ENCODE data around the gene GATA6.
A peak's percentile ranks its signal among the peaks of the same experiment; 100 is the strongest.
"Not testable (repeated sequence)": the region's sequence is repeated elsewhere in the genome, so short reads cannot be mapped to it uniquely, and the experiment has no call there.

GATA6 gene

DNA sequence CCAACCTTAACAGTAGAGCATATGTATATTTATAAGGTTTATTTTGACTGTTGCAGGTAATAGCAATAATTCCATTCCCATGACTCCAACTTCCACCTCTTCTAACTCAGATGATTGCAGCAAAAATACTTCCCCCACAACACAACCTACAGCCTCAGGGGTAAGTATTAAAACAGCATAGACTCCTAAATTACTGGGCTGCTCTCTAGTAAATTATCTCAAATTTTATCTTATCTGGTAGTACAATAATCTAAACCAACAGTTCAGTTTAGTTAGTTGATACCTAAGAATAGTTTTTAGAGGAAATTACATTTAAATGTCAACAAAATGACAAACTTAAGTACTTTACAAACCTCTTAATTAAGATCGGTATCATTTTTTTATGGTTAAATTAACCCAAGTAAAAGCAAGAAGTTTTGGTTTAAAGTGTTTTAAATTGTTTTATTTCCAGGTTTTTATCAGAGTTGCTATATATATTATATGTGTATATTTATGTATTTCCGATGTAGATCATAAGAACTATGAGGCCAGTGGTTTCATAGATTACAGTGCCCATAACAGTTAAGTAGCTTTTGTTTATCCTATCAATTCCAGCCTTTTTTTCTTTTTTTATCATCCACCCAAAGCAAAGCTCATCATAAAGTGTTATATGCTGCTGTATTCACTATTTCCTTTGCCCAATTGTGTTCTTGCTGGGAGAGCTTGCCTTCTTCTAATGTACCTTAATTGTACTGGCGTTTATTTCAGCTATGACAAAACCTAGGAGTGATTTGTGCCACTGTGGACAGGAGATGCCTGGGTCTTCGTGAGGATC is 13.7 kb downstream of the GATA6 start:
- DNase-seq (ENCODE audit: low read depth): no peak

DNA sequence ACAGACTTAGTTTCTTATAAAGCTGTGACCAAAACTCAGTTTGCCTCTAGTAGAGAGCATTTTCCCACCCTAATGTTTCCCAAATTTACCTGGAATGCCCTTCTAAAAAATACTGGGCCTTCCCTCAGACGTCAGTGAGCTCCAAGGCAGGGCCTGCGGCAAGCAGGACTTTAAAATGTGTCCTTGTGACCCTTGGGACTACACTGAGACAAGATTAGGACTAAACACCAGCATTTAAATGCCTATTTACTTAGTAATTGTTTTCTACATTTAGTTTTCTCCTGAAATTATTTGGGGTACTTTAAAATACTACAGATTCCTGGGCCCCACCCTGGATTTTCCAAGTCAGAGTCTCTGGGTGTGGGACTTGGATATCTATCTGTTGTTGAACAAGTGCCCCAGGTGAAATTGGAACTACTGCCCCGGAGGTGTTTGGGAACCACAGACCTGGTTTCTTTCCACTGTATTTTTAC is 14.3 kb downstream of the GATA6 start:
- no peak for DNase-seq (ENCODE audit: low read depth)

DNA sequence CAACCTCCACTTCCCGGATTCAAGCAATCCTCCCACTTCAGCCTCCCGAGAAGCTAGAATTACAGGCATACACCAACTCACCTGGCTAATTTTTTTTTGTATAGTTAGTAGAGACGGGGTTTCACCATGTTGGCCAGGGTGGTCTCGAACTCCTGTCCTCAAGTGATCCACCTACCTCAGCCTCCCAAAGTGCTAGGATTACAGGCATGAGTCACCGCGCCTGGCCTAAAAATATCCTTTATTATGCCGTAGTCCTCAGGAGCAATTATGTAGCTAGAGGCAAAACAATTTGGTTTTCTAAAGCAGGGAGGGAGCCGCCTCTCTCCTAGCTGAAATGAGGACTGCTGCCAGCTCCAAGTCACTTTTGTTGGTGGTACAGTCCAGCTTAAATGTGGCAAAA is 15.2 kb downstream of the GATA6 start:
- DNase-seq (ENCODE audit: low read depth): not testable (repeated sequence)

DNA sequence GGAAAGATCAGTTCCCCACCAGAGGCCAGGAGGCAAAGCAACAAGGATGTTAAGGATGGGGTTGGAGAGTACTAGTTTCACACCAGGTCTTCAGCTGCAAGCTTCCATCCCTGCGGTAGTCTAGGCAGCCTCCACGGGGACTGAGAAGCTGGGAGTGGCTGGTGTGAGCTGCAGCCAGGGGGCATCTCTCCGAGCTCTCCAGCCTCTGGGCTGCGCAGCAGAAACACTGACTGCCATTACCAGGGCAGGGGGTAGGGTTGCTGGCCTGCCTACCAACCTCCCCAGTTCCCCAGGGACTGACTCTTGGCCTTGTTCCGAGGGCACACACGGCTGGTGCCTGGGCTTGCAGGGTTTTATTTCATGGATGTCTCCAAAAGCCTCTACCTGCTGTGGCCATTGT is 15.9 kb downstream of the GATA6 start:
- DNase-seq (ENCODE audit: low read depth): no peak

DNA sequence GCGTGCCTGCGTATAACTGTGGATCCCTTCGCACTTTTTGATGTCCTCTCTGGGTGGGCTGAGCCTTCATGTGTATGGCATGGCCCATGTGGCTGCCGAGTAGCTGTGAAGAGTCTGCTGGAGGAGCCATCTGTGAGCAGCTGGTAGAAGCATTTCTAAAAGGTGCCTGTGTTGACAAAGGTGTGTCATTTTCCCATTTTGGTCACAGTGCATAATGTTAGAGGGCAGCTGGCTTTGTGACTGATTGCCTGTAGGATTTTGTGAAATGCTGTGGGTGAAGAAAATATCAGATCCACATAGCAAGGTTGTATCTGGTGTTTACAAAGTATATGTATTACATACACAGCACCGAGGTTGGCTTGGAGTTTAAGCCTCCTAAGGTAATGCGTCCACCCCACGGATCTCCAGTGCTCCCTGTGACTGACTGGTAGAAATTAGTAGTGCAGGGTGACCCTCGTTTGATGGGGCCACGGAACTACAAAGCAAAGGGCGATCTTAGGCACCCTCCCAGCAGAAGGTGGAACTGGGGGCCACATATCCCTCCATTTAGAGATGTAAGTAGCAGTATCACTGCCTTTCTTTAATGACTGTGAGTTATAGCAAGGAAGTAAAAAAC is 16.5 kb downstream of the GATA6 start:
- no peak for DNase-seq (ENCODE audit: low read depth)

DNA sequence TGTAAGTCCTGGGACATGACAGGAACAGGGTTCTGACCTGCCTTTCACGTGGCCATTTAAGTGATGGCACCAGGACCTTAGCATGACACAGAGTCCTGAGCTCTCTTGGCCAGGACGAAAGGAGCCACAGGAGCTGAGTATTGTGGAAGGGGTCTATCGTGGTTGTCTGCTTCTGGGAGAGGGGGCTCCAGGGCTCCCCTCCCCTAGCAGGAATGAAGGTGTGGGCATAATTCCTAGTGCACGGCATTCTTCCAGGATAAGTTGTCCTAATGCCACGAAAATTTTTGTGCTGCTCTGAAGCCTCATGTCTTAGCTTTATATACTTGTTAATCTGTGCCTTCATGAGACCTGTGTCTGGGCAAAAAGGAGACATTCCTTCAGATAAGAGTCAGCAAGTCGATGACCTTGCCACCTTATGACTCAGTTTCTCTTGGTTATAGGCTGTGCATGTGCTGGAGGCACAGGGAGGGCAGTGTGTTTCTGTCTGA is 17.1 kb downstream of the GATA6 start:
- DNase-seq (ENCODE audit: low read depth): peak; percentile 9

DNA sequence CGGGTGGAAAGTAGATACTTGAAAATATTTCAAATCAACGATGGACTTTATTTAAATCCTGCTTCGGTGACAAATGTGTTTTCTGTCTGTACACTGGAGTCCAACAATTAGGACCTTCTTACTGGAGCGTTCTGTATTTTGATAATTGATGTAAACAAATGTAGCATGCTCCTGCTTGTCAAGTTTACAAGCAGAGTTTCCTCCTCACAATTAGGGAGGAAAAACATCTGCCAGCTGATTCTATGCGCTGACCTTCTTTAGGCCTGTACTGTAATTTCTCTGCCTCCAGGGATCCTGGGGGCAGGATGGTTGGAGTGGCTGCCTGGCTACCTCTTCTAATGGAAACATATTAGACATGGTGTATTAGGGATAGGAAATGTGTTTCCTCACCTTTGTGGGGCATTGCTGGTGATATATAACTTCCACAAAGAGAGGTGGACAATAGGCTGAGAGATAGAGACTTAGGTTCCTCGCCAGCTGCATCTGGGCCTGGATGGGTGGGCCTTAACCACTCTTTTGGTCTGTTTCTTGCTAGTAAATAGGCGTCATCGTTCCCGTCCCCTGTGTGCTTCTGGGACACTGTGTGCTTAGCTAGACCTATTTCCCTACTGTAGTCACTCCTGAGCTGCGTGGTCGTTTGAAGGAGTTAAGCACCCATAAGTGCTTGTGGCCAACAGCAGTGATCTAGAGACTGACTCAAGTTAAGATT is 19.3 kb downstream of the GATA6 start:
- no peak for DNase-seq (ENCODE audit: low read depth)

DNA sequence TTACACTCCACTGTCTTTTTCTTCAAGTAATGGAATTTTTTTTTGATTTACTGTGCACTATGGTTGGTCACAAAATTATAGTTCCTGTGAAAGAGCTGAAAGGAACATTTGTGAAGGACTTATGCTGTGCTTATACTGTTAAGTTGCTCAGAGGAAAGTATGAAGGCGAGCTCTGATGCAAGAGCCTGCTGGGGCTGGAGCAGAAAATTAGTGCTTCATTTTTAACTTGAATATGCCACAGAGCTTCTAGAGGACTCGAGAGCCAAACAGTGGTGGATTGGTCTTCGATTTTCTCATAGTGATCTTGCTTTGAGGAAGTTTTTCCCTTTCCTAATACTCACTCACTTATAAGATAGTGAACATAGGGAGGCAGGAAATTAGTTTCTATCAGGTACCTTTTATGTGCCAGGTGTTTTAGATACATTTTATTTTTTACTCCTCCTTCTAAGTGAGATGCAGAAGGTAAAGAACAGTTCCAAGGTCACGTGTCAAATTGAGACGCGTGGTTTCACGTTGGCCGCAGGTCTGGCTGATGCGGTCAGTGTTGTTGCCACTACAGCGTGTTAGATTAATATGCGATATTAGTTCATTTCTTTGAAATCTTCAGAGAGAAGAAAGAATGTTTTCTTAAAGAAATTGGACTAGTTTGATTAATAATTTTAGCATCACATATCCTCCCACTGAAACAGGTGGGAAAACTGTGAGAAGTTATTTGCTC is 20.2 kb downstream of the GATA6 start:
- DNase-seq (ENCODE audit: low read depth): no peak

DNA sequence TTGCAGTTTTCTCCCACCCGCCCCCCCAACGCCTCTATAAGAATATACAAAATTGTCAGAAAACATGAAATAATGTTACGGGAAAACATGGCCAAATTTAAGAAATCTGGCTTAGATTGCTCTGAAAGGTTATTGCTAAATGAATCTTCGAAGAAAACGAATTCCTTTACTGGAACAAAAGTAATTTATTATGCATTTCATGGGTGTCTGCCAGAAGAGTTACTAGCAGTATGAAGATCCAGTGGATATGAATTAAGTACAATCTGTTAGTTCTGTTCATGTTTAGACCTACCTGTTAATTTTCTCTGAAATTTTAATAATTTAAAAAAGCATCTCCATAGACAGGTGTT is 21.9 kb downstream of the GATA6 start:
- no peak for DNase-seq (ENCODE audit: low read depth)

DNA sequence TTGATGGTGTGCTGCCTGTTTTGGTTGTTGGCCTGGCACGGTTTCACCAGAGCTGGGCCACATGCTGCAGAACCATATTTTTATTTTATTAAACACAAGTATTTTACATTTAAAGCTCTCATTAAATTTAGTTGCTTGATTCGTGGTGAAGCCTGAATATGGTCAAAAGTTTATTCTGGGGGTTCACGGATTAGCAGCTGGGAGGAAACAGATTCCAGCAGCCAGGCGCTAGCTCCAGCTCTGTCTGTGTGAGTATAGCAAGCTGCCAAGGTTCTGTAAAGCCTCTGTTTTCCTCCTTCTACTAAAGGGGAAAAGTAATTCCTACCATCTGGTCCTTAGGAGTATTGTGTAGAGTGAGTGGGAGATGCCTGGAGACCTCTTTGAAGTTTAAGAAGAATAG is 22.5 kb downstream of the GATA6 start:
- DNase-seq (ENCODE audit: low read depth): no peak

DNA sequence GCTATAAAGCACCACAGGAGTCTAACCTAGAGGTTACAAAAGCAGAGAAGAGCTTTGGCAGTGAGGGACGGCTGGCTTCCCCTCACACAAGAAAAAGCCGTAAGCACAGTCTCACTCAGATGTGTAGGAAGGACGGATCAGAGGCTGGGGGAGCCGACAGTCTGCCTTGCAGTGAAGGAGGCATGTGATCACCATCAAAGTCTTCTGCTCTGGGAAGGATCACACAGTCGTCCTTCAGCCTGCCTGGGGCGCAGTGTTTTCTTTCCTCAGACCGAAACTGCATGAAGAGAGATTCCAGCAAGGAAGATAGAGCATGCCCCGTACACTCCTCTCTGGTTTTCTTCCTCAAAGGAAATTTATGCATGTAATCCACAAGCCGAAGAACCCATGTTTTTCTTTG is 24.1 kb downstream of the GATA6 start:
- no peak for DNase-seq (ENCODE audit: low read depth)

DNA sequence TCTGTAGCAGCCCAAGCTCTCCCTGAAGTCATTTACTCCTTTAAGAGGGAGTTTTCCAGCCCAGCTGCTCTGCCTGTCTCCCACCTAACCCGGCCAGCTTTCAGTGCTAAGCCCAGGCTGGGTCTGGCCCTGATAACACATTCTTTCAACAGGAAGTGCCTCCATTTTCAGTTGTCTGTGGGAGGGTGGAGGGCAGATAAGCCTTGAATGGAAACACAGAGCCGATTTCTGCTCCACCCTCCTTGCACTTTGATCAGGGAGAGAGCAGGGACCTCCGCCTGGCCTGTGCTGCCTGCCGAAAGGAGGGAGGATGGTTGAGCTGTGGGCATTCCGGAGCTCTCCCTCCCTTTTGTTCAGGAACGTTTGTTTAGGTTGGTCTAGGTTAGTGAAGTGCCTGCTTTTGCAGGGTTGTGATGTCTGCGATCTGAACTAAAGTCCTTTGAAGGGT is 24.8 kb downstream of the GATA6 start:
- DNase-seq (ENCODE audit: low read depth): no peak

DNA sequence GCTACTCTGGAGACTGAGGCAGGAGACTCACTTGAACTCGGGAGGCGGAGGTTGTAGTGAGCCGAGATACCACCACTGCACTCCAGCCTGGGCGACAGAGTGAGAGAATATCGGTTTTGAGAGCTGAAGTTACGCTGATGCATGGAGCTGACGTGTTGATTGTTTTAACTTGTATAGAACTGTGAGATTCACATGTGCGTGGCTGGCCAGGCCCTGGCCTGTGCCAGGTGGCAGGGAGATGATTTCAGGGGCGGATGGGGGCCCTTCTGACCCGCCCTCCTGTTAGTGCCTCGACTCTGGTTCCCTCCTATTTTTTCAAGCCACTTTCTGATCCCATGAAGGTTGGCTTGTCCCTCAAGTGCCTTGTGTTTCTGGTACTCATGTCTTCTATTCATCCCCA is 25.7 kb downstream of the GATA6 start:
- DNase-seq (ENCODE audit: low read depth): no peak

DNA sequence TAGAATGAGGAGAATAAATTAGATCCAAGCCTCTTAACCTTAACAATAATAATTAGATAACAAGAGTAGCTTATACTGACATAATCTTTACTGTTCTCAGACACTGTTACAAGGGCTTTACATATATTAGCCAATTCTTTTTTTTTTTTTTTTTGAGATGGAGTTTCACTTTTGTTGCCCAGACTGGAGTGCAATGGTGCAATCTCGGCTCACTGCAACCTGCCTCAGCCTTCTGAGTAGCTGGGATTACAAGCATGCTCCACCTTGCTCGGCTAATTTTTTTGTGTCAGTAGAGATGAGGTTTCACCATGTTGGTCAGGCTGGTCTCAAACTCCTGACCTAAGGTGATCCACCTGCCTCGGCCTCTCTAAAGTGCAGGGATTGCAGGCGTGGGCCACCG is 27.6 kb downstream of the GATA6 start:
- not testable (repeated sequence) for DNase-seq (ENCODE audit: low read depth)

DNA sequence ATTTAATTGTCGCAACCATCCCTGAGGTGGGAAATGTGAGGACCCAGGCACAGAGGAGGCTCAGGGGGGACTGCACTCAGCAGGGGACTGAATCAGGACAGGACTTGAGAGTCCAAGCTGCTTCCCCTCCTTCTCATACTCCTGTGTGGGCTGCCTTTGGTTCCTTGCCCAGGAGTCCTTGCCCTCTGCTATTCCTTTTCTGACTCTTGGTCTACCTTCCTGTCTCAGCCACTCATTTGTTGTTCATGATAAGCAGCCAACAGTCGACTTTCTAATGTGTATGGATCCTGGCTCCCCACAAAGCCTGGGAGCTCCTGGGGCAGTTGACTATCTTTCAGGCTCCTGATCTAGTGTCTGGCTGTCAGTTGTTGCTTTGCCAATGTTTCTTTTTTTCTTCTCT is 28.3 kb downstream of the GATA6 start:
- no peak for DNase-seq (ENCODE audit: low read depth)

DNA sequence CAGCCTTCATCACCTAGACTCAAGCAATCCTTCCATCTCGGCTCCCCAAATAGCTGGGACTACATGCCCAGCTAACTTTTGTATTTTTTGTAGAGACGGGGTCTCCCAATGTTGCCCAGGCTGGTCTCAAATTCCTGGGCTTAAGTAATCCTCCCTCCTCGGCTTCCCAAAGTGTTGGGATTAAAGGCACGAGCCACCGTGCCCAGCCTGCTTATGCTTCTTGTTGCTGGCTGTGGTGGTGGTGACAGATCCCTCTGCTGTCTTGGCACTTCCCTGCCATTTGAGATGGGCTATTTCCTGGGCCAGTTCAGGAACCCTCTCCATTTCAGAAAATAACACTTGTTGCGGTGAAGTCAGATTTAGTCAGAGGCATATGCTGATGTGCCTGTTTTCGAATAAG is 28.8 kb downstream of the GATA6 start:
- DNase-seq (ENCODE audit: low read depth): no peak

DNA sequence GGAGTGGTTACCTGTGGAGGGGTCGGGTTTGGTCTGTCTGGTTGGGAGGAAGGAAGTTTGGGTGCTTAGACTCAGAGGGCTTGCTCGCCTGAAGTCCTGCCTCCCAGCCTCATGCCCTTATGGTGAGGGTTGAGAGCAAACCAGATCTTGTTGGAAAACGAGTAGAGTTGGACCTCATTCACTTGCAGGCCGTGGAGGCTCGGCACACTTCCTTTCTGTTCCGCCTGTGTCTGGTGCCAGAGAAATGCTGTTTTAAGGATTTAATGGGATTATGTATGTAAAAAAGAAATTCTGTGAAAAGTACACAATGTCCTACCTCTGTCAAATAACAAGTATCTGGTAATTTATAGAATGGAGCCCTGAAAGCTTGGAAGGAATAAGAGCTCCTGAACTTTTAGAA is 29.6 kb downstream of the GATA6 start:
- DNase-seq (ENCODE audit: low read depth): no peak

DNA sequence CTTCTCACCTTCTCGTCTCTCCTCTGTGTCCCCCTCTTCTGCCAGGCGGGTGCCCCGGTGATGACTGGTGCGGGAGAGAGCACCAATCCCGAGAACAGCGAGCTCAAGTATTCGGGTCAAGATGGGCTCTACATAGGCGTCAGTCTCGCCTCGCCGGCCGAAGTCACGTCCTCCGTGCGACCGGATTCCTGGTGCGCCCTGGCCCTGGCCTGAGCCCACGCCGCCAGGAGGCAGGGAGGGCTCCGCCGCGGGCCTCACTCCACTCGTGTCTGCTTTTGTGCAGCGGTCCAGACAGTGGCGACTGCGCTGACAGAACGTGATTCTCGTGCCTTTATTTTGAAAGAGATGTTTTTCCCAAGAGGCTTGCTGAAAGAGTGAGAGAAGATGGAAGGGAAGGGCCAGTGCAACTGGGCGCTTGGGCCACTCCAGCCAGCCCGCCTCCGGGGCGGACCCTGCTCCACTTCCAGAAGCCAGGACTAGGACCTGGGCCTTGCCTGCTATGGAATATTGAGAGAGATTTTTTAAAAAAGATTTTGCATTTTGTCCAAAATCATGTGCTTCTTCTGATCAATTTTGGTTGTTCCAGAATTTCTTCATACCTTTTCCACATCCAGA is 31.3 kb downstream of the GATA6 start:
- no peak for DNase-seq (ENCODE audit: low read depth)

DNA sequence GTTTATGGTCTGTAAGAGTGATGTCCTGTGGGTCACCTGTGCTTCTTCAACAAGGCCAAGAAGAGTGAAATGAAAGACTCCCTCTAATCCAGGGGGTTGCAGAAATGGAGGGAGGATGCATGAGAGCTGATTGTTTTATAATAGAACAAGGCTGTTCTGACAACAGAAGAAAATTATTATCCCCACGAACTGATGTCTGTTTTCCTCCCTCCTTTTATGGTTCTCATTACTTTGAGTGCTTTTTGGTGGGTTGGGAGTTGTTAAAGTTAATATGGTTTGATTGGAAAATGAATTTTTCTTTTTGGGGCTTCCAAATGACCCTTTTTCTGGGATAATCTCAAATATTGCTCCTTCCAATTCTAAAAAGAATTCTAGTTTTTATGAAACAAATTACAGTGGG is 33.6 kb downstream of the GATA6 start:
- DNase-seq (ENCODE audit: low read depth): no peak

DNA sequence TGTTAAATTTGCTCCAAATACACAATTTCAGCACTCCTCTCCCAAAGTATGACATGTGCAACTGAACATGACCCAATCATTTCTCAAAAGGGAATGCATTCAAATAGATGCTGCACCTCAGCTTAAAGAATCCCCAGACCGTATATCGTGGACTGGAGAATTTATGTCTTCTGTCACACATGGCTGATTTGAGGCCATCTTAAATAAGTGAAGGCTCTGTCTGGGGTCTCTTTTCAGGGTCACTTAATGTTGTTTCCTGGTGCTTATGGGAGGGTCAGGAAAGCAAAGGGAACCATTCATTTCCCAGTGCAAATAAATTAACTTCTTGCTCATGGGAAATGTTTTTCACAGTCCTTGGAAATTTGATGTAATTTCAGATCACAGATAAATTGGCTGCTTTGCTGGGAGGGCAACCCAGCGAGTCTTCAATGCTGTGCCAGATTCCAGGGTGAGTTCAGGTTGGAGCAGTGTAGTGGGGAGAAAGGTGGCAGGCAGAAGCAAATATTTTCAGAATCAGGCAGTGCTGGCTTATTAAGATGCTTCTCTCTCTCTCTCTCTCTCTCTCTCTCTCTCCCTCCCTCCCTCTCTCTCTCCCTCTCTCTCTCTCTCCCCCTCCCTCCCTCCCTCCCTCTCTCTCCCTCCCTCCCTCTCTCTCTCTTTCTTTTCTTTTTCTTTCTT is 34.3 kb downstream of the GATA6 start:
- no peak for DNase-seq (ENCODE audit: low read depth)

DNA sequence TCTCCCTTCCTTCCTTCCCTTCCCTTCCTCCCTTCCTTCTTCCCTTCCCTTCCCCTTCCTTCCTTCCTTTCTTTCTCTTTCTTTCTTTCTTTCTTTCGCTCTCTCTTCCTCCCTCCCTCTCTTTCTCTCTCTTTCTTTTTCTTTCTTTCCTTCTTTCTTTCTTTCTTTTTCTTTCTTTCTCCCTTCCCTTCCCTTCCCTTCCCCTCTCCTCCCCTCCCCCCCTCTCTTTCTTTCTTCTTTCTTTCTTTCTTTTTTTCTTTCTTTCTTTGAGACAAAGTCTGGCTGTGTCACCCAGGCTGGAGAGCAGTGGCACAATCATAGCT is 34.8 kb downstream of the GATA6 start:
- no peak for DNase-seq (ENCODE audit: low read depth)

DNA sequence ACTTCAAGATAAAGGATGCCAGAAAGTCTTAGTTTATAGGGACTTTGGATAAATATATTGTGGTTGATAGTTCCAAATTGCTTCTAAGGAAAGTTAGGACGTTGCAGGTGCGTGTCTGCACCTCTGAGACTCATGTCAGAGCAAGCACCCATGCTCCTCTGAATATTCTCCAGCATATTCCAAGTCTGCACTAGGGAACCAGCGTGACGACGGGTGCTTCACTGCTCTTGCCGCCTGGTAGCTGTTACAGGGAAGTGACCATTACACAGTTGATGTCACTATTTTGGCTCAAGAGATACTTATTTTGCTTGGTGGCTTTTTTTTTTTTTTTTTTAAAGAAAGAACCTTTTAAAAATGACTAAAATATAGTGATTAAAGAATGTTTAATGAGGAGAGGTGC is 35.6 kb downstream of the GATA6 start:
- no peak for DNase-seq (ENCODE audit: low read depth)

All from ELR (cell line).